ENCODE results near the gene C11orf21.
"Not testable (repeated sequence)": the region's sequence is repeated elsewhere in the genome, so short reads cannot be mapped to it uniquely, and the experiment has no call there.

The C11orf21 gene

DNA sequence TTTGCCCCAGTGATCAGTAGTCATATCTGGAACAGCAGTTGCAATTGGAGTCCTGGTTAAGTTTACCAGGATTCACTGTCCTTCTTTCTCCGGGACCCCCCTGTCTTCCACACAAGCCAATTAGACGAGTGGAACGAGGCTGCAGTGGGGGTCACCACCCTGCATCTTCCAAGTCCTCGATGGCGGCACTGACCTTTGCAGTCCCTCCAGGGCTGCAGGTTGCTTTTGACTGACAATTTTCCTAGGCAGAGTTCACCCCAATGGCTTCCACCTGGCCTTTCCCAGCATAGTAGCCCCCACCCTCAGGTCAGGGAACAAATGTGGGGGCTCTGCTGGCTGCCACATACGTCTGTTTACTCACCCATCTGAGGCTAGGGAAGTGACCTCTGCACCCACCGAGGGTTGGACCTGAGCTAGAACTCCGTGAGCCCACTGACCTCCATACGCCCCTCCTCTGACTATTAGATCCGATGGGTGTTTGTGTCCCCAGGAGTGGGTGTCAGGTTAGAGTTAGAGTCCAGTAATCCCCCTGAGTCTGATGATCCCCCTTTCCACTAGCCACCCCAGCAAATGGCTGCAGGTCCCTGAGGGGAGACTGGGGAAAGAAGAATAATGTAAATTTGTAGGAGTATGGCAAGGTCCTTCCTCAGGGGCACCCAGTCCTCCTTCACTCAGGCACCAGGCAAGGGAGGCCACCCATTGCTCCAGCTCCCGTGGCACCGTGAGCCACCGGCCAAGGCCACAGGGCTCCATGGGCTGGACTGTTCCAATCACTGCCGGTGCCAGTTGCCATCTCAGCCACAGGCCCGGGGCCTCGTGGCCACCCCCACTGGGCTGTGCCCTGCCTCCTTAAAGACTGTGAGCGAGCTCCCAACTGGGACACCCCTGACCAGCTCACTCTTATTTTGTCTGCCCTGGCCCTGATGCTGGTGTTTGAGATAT is 5.5 kb downstream of the C11orf21 start:
- DNase-seq (ENCODE audit: low spot score), result no peak

DNA sequence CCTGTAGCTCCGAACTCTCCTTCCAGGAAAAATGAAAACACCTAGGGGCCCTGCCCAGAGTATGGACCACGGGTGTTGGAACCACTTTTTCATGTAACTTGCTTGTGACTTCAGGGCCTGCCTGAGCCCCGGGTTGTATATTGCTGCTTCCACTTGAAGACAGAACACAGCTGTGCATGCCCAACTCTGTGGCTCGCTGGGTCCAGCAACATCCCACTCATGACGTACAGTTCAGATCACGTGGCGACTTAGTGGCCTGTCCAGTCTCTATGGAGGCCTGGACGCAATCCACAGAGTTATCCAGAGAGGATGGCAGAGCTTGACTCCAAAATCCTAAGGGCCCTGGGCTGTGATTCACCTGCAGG is 6.8 kb downstream of the C11orf21 start:
- DNase-seq (ENCODE audit: low spot score), result no peak

DNA sequence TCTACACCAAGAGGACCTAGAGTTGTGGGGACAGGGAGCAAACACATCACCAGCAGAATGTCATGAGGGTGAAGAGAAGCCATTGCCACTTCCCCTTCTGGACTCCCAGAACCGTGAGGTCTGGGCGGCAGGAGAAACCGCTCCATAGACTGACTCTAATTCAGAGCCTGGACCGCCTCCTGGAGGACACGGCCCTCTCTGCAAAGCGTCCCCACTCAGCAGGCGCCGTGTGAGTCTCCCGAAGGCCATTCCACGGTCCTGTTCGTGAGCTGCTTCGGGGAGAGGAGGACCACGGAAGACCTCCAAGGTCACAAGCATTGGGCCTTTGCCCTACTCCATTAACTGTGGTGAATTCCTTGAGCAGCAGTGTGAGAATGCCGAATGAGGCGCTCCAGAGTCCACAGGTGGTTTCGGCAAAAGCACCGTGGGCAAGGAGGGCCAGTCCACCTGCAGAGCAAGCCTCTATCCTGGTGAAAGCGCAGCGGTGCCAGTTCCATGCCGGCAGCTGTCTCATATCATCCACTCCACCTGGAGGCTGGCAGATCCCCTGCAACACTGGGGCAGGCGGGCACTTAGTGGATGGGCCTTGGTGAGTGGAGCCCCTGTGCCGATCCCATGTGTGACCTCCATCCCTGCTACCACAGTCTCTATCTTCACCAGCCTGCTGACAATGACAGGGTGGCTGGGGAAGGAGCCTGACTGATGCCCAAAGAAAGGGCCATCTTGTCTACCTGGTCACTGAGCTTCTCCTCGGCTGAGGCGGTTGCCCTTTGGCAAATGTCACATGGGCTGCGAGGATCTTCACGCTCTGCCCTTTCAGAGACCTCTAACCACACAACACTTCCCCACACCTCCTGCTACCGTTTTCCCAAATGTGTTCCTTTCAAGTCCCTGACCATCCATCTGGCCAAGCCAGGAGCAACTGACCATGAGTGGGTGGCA is 7.5 kb downstream of the C11orf21 start:
- DNase-seq (ENCODE audit: low spot score), result no peak

DNA sequence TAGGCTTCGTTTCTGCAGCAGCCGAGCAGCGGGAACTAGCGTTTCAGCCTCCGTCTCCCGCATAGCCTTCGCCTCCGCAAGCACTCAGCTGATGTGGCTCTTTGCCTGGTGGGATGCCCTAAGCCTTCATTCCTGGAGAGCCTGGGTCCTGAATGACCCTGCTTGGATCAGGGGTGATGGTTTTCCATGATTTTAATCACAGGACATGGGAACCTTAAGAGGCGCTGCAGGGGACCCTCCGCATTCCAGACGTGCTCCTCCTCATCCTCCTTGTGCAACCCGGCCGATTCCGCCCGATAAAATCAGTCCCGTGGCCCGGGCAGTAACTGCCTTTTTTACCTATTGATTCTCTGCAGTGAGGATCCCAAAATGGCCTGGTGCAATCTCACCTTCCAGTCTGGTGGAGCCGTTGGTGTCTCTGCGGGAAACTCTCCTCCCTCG is 8.2 kb downstream of the C11orf21 start:
- DNase-seq (ENCODE audit: low spot score), result no peak

DNA sequence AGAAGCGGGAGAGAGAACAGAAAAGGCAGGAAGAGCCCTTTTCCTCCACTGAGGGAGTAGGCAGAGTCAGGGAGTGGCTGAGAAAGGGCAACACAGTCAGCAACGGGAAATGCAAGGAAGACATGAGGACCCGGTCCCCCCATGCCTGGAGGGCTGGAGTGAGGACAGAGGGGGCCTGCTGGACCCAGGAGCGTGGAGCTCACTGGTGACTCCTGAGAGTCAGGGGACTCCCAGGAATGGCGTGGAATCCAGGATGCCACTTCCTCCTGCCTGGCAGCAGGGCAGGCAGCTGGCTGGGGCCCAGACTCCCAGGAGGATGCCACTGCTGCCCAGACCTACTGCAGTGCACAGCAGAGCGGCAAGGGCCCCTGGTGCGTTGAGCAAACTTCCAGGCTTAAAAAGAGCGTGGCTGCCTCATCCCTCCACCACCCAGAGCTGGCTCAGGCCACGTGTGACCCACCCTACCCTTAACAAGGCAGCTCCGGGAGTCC is 11.3 kb downstream of the C11orf21 start:
- no peak for DNase-seq (ENCODE audit: low spot score)

DNA sequence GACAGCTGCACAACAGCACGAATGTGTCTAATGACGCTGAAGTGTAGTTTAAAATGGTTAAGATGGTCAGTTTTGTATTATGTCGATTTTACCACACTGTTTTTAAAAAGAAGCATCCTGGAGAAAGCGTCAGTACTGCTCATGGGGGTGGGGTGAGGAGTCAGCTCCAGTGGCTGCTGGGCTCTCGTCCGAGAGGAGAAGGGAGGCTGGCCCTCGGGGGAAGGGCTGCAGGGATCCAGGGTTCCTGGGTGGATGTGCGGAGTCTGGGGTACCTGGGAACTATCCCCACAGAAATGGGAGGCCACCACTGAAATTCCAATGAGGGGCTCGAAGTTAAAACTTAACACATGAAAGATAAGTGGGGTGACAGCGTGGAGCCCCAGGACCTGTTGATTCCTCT is 11.9 kb downstream of the C11orf21 start:
- DNase-seq (ENCODE audit: low spot score), result no peak

DNA sequence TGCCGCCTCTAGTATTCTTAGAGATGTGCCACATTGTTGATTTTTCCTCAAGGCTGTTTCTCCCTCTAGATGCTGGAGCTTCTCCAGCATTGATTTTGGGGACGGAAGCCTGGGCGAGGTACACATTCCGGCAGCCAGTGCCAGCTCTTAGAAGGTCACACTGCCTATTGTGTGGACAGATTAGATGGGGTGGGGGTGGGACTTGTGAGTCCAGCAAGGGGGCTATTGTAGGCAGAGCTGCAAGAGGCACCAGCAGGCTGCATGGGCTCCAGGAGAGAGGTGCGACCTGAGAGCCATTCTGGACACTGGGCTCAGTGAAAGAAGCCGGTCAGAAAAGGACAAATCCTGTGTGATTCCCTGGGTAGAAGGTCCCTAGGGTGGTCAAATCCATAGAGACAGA is 12.4 kb downstream of the C11orf21 start:
- no peak for DNase-seq (ENCODE audit: low spot score)

DNA sequence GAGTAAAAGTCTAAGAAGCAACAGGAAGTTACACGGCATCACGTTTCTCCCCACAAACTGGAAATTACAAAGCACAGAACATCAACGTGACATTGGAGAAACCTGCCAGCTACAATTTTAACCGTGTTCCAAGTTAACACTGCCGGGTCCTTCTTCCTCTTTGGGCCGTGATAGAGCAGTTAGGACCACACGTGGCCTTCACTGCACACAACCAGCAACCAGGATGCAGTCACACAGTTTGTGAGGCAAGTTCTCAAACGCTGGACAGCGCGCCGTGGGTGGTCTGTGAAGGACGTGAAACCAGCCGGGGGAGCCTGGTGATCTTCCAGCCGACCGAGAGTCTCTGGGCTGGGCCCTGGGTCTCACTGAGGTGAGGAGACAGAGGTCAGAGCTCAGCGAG is 14.6 kb downstream of the C11orf21 start:
- DNase-seq (ENCODE audit: low spot score), result no peak

DNA sequence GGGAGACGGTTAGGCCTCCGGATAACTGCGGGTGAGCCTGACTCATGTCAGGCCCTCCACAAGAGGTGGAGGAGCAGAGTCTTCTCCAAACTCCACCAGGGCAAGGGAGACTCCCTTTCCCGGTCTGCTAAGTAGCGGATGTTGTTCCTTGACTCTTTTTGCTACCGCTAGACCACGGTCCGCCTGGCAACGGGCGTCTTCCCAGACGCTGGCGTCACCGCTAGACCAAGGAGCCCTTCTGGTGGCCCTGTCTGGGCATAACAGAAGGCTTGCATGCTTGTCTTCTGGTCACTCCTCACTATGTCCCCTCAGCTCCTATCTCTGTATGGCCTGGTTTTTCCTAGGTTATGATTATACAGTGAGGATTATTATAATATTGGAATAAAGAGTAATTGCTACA is 15.4 kb downstream of the C11orf21 start:
- not testable (repeated sequence) for DNase-seq (ENCODE audit: low spot score)

DNA sequence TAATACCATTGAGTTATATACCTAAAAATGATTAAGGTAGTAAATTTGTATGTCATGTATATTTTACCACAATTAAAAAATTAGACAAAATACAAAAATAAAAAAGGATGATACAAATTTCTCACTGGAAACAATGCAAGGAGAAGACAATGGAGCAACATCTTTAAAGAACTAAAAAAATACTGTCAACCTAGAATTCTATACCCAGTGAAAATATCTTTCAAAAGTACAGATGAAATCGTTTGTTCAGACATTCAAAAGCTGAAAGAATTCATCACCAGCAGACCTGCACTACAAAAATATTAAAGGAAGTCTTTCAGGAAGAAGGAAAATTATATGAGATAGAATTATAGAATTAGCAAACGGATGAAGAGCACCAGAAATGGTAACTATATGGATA is 21.5 kb downstream of the C11orf21 start:
- no peak for DNase-seq (ENCODE audit: low spot score)

DNA sequence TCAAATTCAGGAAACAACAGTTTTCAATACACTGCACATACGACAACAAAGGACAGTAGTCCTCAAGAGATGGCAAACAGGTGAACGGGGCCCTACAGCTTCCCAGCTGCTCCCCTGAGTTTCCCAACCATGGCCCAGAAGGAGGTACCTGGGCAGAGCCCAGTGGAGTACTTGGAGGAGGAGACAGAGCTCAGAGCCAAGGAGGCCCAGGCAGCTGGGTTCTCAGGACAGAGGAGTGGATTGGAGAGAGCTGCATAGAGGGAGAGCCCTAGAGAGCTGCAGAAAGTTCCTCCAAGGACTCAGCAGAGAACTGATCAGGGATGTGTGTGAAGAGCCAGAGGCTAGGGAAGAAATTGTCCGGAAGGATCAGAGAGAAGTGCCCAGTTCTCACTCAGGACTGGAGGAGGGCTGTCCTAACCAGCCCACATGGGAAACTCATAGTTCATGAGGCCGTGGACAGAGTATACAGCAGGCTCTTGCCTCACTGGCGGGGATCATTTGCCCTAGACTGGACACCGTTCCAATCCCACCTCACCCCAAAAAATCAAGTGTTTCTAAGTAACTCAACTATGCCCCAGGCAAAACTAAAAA is 23.7 kb downstream of the C11orf21 start:
- DNase-seq (ENCODE audit: low spot score), result no peak

DNA sequence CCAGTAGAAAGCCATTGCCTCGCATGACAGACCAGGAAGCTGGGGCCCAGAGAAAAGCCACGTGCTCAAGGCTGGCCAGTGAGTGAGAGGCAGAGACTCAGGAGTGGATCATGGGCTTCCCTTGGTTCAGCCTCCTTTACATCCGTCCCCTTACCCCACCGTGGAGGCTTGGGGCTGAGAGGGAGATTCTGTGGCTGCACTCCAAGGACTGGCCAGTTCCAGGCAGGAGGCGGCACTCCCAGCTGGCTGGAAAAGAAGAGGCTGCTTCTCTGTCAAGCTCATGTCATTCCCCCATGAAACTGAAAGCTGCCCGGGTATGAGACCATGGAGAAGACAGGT is 24.7 kb downstream of the C11orf21 start:
- no peak for DNase-seq (ENCODE audit: low spot score)

DNA sequence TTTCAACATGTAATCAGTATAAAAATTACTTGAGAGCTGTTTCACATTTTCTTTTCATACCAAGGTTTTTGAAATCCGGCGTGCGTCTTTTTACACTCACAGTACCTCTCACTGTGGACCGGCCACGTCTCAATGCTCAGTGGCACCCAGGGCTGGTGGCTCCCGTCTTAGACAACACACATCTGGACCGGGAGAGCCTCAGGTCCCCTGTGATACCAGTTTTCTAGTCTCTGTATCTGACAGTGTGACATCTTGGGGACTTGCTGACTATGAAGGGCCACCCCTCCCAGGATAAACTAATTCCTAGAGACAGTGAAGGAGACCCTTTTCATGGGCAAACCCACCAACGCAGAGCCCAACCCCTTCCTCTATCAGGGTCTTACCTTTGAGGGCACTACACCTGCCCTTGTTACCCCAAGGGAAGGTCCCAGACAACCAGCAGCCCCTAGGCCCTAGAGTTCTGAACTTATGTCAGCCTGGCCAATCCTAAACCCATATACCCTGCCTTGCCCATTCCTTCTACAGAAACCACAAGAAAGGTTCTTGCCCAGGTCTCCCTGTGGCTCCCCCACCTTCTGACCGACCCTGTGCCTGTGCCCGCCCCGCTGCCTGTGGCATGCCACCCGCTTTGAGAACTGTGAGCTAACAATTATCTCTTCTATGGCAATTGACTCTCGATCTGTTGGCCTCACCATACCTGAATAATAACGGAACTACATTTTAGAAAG is 25.3 kb downstream of the C11orf21 start:
- no peak for DNase-seq (ENCODE audit: low spot score)

DNA sequence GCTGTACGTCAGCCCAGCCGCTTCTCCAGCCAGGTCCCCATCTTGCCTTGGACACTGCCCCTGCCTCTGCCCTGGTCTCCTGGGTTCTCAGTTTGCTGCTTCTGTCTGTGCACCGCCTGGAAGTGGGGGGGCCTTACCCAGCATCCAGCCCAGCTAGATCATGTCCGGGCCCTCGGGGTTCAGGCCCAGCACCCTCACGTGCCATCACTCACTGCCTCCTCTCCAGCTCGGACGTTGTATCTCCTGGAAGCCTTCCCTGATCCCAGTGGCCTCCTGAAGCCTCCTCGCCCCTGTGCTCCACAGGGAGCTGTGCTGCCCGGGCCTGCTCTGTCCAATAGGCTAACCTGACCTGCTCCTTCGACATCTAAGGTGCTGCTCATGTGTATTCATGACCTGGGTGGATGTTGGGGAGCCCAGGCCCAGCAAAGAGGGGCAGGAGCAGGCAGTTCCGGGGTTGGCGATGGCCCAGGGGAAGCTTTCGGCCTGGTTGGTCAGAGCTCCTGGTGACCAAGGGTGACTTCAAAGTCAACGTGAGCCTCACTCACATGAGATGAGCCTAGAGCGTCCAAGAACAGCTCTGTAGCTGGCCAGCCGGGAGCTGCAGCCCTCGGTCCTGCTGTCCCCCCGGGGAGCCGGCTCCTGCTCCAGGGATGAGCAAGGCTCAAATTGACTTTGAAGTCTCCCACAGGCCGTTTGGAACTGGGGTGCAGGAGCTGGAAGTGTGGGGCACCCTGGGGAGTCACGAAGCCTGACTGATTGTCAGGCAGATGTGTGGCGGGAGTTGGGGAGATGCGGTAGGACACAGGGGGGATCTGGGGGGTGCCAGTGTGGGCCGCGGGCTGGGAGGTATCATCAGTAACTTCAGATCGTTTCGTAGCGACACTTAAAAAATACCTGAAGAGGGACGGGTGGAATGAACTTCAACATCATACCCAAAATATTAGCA is 26.1 kb downstream of the C11orf21 start:
- no peak for DNase-seq (ENCODE audit: low spot score)

DNA sequence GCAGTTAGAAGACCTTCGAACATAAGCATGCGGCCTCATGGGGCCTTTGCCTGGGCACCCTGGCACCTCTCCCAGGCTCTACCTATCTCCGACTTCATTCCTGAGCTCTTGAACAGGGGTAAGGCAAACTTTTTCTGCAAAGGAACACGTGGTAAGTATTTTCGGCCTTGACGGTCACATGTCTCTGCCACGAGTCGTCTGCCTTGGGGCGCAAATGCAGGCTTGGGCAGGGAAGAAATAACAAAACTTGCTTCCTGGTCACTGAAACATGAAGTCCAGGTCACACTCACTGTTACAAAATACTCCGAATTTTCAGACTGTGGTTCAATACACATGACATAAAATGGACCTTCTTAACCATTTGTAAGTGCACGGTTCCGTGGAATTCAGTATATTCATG is 27.9 kb downstream of the C11orf21 start:
- no peak for DNase-seq (ENCODE audit: low spot score)

DNA sequence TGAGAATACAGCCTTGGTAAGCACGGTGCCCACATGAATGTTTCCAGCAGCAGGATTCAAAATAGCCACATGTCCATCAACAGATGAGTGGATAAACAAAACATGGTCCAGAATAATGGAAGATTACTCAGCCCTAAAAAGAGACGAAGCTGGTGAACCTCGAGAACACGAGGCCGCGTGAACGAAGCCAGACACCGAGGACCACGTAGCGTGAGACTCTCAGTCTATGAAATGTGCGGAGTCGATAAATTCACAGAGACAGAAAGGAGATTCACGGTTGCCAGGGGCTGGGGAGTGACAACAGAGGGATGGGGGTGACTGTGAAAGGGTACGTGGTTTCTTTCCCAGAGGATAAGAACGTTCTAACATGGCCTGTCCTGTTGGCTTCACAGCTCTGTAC is 28.4 kb downstream of the C11orf21 start:
- DNase-seq (ENCODE audit: low spot score), result no peak

DNA sequence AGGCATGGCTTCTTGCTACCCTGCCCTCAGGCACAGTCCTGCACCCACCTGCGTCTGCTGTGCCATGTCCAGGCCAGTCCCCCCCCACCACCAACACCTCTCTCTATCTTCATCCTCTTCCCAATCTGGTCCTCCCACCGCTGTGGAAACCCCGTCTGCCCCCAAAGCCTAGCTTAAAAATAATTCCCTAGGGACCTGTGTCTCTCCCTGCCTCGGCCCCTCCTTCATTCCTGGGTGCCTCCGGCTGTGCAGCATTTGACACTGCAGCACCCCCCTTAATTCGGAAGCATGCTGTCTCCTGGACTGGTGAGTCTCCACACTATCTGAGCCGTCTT is 28.8 kb downstream of the C11orf21 start:
- DNase-seq (ENCODE audit: low spot score), result no peak

DNA sequence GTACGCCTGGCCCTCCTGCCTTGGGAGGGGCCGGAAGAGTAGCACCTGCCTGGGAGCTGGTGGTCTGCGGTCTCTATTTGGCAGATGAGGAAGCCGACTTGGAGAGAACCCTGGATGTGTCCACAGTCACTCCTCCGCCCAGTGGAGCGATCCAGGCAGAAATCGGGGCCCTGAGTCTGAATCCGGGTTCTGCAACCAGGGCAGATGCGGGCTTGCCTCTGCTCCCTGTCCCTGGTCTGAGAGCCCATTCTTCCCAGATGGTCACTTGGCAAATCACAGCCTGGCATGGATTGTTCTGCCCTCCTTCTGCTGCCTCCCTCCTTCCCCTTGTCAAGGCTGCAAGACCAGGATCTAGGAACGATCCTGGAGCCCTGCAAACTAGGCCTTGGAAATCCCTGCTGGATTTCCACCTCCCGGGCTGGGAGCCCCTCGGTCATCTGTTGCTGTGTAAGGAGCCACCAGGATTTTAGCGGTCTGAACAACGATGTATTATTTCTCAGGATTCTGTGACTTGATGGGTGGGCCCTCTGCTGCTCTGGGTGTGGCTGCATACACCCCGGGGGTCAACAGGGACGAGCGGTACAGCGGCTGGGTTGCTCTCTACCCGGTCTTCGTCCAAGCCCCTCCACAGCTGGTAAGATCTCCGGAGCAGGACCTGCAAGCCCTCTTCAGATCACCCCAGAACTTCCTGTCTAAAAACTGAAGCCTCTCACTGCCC is 29.3 kb downstream of the C11orf21 start:
- no peak for DNase-seq (ENCODE audit: low spot score)

DNA sequence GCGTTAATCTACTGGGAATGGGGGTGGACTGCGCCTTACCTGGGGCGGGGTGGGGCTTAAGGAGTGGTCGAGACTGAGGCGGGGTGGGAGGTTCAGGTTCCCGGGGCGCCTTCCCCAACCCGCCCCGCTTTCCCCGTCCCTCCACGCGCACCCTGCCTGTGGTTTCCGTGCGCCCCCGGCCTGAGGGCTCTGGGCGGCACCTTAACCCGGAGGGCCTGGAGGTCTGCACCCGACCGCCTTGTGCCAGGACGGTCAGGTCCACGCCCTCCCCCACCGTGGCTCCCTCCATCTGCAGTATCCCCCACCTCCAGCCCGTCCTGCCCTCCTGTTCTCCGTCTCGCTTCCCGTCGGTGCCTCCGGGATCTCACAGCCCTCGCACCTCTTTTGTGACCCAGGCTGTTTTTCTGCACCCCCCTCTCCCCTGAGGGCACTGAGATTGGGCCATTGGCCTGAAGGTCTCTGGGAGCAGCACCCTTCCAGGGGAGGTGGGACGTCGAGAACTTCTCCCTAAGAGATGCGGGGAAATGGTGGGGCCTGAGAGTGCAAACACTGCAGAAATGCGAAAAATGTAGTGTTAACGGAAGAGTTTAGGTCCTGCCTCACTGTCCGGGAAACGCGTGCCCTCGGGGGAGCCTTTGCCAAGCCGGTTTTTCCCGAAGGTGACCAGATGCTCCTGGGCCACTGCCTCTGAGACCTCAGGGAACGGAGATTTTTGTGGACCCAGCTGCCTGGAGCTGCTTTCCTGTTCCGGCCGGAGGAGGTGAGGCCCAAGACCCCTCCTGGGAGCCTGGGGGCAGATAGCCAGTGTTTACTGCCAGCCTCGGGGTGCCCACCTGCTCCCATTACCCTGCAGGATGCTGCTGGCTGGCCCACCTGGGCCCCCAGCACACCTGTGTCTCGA is 30.1 kb downstream of the C11orf21 start:
- no peak for DNase-seq (ENCODE audit: low spot score)

Data from COLO829 (cell line).